Activated CD8-positive, alpha-beta memory T cell treated with anti-CD3 and anti-CD28 coated beads, Interleukin-2, amount 50 U/mL, for 1 hour (primary cell): ENCODE data around the gene LRSAM1.

Experiments
- DNase-seq: peaks from one replicate; pipeline ENCODE4 v3.0.0-alpha.2; 2020; ENCODE audit errors: extremely low read depth

Gene LRSAM1

DNA sequence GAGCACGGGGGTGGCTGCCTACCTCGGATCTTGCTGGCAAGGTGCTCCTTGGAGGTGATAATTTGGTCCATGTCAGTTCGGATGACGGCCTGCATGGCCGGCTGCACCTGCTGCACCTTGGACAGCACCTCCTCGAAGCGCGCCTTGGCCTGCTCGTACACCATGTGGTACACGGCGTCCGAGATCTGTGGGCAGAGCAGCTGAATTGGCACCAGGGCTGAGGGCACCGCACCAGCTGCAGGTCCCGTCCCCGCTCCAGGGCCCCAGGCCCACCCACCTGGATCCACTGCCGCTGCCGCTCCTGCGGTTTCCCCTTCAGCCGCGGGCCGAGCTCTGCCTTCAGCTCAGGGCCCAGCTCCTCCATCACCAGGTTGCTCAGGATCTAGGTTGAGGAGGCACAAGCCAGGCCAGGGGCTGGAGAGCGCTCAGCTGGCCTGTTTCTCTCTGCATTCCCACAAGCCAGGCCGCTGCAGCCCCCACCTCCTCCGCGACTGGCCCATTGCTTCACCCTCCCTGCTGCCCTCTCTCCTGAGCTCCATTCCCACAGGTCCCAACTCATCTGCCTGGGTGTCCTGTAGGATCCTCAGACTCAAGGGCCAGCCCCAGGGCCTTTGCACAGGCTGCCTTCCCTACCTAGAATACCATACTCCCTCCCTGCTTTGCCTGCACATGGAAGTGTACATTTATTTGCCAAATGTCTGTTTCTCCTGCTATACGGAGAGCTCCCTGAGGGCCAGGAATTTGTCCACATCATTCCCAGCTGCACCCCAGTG is 65.7 kb downstream of the LRSAM1 start:
- no peak for DNase-seq

DNA sequence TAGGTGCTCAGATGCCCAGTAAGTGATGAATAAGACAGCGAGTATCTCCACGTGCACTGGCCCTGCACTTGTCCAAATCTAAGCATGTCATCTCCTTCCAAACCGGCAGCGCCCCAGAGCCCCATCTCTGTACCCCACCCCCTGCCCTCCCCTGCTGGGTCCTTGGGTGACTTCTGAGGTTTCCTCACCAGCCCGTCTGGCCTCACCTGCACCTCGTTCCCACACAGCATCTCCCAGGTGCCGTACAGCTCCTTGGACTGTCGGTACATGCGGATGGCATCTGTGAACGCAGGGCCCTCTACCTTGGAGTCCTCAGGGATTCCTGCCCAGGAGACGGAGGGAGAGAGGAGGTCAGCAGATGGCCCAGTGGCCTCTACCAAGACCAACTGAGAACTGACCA is 66.3 kb downstream of the LRSAM1 start:
- DNase-seq = no peak

GRCh38 chr9:127518091-127518856 is 67.0 kb downstream of the LRSAM1 start:
- DNase-seq = no peak

DNA sequence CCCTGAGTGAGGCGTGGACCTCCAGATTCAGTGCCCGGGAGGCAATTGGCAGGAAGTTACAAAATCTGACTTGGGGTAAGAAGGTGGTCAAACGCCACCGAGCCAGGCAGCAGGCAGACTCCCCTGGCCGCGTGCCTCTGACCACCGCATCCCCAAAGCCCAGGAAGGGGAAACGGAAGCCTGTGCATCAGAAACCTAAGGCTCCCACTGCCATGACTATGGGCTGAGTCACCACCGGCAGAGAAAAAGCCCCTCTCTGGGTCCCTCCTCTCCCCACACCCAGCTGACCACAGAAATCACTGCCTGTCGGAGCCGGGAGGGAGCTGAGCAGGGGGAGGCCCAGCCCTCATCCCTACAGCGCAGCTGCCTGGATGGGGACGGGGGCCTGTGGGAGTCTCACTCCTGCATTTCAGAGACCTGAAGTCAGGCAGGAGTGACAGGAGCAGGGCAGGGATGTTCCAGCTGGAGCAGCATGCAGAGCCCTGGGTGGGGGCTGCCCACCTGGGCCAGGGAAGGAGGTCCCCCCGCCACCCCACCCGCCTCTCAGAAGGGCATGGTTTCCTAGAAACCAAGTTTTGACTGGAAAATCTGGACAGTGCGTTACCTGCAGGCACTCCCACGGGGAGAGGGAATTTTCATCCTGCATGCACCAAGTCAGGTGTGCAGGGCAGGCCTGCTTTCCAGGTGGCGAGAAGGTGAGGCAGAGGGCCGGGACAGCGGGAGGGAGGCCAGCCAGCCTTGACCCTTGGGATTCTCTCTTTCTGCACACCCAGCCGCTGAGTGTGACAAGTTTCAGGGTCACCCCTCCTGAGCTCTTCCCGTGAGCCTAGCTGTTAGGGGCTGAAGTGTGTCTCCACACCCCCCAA is 68.2 kb downstream of the LRSAM1 start:
- DNase-seq = no peak

DNA sequence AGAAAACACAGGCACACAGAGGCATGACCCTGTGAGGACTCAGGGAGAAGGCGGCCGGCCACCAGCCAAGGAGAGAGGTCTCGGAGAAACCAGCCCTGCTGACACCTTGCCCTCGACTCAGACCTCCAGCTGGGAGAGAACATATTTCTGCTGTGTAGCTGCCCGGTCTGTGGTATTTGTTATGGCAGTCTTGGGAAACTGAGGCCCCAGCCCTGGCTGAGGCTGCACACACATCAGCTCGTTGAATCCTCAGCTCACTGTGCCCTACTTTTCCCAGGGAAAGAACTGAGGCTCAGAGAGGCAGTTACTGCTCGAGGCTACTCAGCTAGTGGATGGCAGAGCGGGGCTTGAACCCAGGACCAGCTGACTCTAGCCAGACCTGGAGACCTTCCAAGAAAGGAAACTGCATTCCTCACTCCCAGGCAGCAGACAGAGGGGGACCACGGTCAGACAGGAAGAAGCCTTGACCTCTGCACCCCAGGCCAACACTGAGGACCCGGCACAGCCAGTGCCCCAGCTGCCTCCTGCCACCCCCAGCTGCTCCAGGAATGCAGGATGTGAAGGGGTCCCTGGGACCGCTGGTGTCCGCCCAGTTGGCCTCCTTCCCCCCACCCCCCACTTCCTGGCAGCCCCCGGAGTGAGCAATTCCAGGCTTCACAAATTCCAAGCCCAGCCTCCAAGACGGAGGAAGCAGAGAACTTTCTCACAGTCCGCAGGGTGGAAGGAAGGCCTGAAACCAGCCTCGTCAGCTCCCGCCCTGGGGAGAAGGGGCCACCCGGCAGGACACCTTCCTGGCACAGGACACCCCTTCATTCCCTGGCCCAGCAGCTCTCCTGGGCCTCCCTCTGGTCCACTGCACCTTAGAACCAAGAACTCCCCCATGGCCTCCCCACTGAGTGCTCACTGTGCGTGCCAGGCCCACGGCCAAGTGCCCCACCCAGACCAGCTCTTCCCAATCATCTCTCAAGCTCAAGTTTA is 69.9 kb downstream of the LRSAM1 start:
- no peak for DNase-seq

- DNase-seq = no peak
These were observed 70.6 kb downstream of the LRSAM1 start for GRCh38 chr9:127521919-127522304.

DNA sequence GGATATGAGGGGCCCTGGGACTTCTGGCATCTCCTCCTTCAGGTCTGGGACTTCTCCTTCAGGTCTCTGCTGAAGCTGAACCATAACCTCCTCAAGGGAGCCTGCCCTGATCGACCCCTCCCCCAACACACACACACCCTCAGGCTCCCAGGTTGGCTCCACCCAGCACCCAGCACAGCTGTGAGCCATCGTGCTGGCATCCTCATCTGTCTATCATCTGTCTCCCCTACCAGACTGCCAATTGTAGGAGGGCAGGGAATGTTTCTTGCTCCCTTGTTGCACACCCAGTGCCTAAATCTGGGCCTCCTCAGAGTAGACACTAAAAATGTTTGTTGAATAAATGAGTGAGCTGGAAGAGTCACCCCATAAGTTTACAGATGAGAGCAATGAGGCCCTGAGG is 71.4 kb downstream of the LRSAM1 start:
- DNase-seq = no peak

DNA sequence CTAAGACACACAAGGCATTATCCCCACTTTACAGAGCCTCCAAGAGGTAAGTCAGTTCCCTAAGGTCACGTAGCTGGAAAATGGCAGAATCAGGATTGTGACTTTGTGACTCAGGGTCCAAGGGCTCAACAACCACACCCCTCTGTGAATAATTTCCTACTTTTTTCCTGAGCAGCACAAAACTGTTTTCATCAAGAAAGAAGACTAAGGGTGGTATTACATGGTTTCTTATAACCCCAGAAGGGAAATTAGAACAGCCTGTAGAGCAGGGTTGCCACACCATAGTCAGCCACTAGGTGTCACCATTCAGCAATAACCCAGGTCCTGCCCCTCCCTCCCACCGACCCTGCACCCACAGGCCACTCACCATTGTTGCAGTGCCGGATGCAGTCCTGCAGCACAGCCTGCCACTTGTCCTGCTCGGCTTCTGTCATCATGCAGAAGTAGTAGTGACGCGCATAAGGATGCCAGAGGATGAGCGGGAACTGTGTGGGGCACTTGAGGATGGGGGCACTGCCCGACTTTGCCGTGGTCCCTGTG is 72.1 kb downstream of the LRSAM1 start:
- DNase-seq = no peak

- DNase-seq = no peak
These were observed 73.1 kb downstream of the LRSAM1 start for GRCh38 chr9:127524373-127524772.

DNA sequence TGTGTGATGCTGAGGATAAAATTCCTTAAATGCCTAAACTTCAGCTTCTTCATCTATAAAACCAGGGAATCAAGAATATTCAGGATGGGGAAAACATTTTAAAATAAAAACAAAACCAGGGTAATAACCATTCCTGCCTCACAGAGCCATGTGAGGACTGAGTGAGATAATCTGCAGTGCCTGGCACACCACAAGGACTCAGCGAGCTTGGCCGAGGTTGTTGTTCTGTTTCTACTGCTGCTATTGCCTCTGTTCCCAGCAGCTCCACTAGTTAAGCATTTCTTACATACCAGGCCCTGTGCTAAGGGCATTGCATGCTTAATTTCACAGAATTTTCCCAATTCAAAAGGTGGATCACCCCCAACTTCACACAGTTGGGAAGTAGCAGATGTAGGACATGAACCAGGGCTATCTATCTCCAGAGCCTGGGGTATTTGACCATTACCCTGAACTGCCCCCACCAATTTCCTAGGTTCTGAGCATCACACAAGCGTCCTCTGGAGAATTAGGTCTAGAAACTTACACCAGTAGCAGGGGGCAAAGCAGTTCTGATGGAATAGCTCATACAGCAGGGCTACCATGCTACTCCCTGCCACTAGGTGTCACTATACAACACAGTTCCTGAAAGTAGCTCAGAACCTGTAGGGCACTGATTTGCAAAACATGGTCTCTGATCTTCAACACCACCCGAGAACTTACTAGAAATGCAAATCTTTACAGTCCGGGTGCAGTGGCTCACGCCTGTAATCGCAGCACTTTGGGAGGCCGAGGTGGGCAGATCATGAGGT is 74.3 kb downstream of the LRSAM1 start:
- DNase-seq = no peak

GRCh38 chr9:127526655-127527559 is 75.6 kb downstream of the LRSAM1 start:
- DNase-seq = no peak

DNA sequence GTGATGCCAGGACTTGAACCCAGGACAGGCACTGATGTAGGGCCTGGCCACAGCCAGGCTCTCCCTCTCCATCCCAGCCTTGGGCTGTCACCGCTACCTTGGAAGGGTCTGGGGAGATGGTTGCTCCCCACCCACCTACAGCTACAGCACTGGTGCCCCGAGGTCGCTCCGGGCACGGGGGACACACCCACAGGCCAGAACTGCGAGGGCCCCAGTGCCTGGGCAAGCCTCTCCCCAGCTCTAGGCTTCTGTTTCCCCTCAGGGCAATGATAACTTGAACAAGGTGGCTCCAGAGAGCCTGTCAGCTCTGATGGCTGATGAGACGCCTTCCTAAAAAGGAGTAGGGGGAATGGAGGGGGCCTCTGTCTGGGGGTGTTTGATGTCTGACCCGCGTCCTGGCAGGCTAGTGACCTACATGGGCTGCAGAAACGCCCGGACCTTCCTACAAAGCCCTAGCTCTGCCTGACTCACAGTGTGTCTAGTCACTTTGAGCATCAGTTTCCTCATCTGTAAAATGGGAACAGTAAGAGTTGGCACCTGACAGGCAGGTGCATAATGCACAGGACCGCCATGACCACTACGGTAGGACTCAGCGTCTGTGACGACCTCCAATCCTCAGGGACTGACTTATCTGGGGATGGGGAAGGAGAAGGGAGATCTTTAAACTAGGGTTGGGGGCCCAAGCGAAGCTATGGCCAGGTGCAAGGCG is 76.4 kb downstream of the LRSAM1 start:
- DNase-seq = no peak

DNA sequence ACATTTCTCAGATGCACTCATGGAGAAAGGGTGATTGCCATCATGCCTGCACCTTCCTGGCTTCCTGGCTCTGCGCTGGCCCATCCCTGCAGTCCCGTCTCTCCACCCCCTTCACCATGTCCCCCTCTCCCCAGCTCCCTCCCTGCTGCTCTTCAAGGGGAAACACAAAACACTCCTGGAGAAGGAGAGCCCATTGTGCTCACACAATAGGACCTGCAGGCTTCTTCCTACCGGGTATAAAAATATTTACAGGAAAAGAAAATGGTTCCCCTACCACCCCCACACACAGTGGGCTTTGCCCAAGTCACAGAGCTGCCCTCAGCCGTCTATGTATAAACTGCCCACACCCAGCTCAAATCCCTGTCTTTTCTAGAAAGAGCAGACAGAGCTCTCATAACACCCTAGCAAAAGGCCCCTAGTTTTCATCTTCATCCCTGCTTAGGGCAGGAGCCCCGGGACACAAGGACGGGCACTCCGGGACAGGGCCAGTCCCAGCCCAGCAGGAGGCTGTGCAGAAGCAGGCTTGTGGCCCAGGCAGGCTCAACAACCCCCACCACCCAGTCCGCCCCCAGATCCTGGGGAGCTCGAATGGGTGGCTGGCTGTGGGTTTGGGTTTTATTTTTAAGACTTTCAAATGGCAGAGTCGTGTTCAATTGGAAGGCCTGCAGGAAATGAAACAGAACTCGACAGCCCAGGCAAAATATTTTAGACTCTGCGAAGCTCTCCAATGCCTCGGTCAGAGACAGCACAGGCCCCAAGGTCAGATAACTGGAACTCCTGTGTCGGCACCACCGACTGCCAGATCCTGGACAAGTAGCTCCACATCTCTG is 77.3 kb downstream of the LRSAM1 start:
- DNase-seq = no peak

DNA sequence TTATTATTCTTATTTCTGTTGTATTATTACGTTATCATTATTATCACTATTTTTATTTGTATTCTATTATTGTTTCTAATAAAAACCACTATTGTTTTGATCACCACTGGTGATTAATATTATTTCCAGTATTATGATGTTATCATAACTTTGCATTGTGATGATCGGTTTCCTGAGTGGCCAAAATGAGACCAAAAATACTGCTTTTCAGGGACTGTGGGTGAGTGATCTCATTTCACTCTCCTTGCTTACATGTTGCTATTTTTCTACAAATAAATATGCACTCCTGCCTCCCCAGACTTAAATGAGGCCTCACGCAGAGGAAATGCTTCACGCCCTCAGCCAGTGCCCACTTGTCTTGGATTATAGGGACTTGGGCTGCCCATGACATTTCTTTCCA is 78.4 kb downstream of the LRSAM1 start:
- DNase-seq = no peak

GRCh38 chr9:127530206-127530941 is 79.1 kb downstream of the LRSAM1 start:
- no peak for DNase-seq

DNA sequence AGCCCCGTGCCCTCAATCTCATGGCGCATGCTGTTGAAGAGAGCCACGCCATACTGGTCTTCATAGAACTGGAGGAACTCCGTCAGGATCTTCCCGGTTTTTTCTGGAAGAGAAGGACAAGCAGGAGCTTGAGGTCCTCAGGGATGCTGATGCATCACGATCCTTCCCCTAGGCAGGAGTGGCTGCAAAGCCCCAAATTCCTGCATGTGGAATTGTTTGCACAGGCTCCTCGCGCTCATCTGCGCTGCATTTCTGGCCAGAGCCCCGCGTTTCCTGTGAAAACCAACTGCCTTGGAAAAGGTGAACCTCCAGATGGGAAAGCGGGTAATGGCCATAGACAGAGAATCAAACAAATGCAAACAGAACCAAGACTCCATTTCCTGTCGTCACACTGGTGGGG is 80.4 kb downstream of the LRSAM1 start:
- no peak for DNase-seq
